ENCODE data around the gene ADAMTS9. TPM values are rescaled to one million over a fixed set of nuclear protein-coding genes. Genes with fewer than 3 reads are reported as not detected.

The ADAMTS9 gene
- total and polyA plus RNA-seq, 2 of the 13 experiments (the other 11 are each of a cell fraction or from before 2014, with no cell fraction given) = 0.02 to 0.09 TPM

DNA sequence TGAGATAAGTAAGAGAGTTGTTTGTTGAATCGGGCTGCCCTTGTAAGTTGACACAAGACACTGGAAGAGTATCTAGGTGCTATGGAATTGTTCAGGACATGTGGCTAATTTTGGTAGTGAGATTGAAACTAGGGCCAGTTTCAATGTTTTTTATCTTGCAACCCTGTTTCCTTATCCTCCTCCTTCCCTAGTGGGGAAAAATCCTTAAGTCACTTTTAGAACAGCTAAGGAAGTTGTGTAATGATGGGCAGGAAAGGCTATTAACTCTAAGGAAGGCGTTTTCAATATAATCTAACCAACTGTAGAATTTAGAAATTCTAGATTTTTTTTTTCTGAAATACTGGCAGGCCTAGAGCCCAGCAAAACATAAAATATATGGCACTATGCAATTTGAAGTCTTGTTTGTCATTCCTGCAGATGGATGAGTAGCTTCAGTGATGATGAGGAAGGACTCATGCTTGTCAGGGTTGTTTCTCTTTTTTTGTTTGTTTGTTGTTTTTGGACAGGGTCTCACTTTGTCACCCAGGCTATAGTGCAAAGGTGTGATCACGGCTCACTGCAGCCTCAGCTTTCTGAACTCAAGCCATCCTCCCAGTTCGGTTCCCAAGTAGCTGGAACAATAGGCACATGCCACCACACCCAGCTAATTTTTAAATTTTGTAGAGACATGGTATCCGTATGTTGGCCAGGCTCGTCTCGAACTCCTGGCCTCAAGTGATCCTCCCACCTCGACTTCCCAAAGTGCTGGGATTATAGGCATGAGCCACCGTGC, 27.6 kb upstream of the ADAMTS9 start:
- no TSS peak for BruUV-seq (replicated peaks)
- in situ Hi-C loops (cut with HindIII; ENCODE audit: extremely low pct_ligation_motif_present, low pct_unique_long_range_greater_than_20kb) = no loop called here
- CTCF ChIA-PET (ENCODE audit: low intra/inter-chr PET ratio, low total read pairs) = no interaction called here
- DNase-seq (ENCODE audit: low spot score) (no peak), ATAC-seq (no peak), FAIRE-seq (no peak)
- Histone ChIP-seq H4K20me1 (ENCODE audit: insufficient read depth, low read length) (no peaks in the 10 kb centered on the region), H3K9ac (ENCODE audit: insufficient read depth, low read depth, low read length) (no peak overlapping the region), H3K4me2 (ENCODE audit: low read depth, low read length) (no peak overlapping the region), H2AFZ (ENCODE audit: low read length) (no peak overlapping the region), H3K4me3 (replicated peaks in 1 of 3; ENCODE audit: insufficient read depth in 1 of 3, low read depth in 2 of 3, low read length in 3 of 3) (no peak overlapping the region), H3K4me1 (ENCODE audit: insufficient read depth, low read length) (no peaks in the 10 kb centered on the region), H3K36me3 (replicated peaks in 1 of 2; ENCODE audit: control insufficient read depth in 1 of 2, insufficient read depth in 2 of 2, low read length in 2 of 2) (no peaks in the 10 kb centered on the region), H3K27ac (ENCODE audit: extremely low read length, insufficient read depth, low read length) (no peak overlapping the region), H3K9me3 (ENCODE audit: low read length) (no peaks in the 10 kb centered on the region), H3K79me2 (ENCODE audit: insufficient read depth, low read length) (no peaks in the 10 kb centered on the region), H3K27me3 (ENCODE audit: control insufficient read depth in 1 of 2, insufficient read depth in 2 of 2, low read length in 2 of 2) (0 out of 5 replicates have a peak, but pooled peaks cover 0 to 2% of the 10 kb centered on the region in 2 experiments)
- WGBS (ENCODE audit: low lambda C conversion rate) = 21% methylated on average over 9 of the region's 9 CpGs
- POLR2A ChIA-PET = no interaction called here
- no peak for TF ChIP-seq NFIC (IDR thresholded peaks at IDR 0.05; ENCODE audit: low read length)
- no peak for TF ChIP-seq SP1 (IDR thresholded peaks at IDR 0.05)
- TF ChIP-seq SP1 (CRISPR knock-in tag; IDR thresholded peaks at IDR 0.05) = no peak
- TF ChIP-seq, protein P1, sequence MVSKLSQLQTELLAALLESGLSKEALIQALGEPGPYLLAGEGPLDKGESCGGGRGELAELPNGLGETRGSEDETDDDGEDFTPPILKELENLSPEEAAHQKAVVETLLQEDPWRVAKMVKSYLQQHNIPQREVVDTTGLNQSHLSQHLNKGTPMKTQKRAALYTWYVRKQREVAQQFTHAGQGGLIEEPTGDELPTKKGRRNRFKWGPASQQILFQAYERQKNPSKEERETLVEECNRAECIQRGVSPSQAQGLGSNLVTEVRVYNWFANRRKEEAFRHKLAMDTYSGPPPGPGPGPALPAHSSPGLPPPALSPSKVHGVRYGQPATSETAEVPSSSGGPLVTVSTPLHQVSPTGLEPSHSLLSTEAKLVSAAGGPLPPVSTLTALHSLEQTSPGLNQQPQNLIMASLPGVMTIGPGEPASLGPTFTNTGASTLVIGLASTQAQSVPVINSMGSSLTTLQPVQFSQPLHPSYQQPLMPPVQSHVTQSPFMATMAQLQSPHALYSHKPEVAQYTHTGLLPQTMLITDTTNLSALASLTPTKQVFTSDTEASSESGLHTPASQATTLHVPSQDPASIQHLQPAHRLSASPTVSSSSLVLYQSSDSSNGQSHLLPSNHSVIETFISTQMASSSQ (IDR thresholded peaks at IDR 0.05; ENCODE audit: low read depth) = no peak
- TF ChIP-seq, protein P1 (CRISPR knock-in tag; IDR thresholded peaks at IDR 0.05; ENCODE audit: borderline replicate concordance) = no peak
- TF ChIP-seq SP2 (CRISPR knock-in tag; IDR thresholded peaks at IDR 0.05) = no peak
- TF ChIP-seq, protein P2, sequence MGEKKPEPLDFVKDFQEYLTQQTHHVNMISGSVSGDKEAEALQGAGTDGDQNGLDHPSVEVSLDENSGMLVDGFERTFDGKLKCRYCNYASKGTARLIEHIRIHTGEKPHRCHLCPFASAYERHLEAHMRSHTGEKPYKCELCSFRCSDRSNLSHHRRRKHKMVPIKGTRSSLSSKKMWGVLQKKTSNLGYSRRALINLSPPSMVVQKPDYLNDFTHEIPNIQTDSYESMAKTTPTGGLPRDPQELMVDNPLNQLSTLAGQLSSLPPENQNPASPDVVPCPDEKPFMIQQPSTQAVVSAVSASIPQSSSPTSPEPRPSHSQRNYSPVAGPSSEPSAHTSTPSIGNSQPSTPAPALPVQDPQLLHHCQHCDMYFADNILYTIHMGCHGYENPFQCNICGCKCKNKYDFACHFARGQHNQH (CRISPR knock-in tag; IDR thresholded peaks at IDR 0.05) = no peak
- TF ChIP-seq ZNF331 (CRISPR knock-in tag; IDR thresholded peaks at IDR 0.05) = no peak
- no peak for TF ChIP-seq GTF3A (CRISPR knock-in tag; conservative IDR thresholded peaks at IDR 0.05)
- TF ChIP-seq ZBTB8A (CRISPR knock-in tag; IDR thresholded peaks at IDR 0.05; ENCODE audit: borderline replicate concordance, low read depth) = no peak
- no peak for TF ChIP-seq TRIM24 (CRISPR knock-in tag; IDR thresholded peaks at IDR 0.05)
- TF ChIP-seq, protein P3, sequence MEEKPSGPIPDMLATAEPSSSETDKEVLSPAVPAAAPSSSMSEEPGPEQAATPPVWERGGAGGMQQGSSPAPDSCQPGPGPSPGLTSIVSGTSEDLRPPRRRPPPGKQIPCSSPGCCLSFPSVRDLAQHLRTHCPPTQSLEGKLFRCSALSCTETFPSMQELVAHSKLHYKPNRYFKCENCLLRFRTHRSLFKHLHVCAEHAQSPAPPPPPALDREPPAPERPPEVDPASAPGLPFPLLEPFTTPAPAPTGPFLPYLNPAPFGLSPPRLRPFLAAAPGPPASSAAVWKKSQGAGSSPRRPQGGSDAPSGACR (CRISPR knock-in tag; IDR thresholded peaks at IDR 0.05) = no peak
- TF ChIP-seq PCBP1 (IDR thresholded peaks at IDR 0.05; ENCODE audit: borderline replicate concordance, low read depth, low read length) = no peak
- TF ChIP-seq, protein P4, sequence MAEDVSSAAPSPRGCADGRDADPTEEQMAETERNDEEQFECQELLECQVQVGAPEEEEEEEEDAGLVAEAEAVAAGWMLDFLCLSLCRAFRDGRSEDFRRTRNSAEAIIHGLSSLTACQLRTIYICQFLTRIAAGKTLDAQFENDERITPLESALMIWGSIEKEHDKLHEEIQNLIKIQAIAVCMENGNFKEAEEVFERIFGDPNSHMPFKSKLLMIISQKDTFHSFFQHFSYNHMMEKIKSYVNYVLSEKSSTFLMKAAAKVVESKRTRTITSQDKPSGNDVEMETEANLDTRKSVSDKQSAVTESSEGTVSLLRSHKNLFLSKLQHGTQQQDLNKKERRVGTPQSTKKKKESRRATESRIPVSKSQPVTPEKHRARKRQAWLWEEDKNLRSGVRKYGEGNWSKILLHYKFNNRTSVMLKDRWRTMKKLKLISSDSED (CRISPR knock-in tag; IDR thresholded peaks at IDR 0.05) = no peak
- TF ChIP-seq, protein P5, sequence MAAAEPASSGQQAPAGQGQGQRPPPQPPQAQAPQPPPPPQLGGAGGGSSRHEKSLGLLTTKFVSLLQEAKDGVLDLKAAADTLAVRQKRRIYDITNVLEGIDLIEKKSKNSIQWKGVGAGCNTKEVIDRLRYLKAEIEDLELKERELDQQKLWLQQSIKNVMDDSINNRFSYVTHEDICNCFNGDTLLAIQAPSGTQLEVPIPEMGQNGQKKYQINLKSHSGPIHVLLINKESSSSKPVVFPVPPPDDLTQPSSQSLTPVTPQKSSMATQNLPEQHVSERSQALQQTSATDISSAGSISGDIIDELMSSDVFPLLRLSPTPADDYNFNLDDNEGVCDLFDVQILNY (CRISPR knock-in tag; conservative IDR thresholded peaks at IDR 0.05) = no peak
- no peak for TF ChIP-seq ZFY (CRISPR knock-in tag; IDR thresholded peaks at IDR 0.05)
- TF ChIP-seq CCAR2 (optimal IDR thresholded peaks at IDR 0.05; ENCODE audit: low read depth, low read length) = no peak
- intact Hi-C loops (cut with micrococcal nuclease; ENCODE audit: unreplicated experiment) = no loop called here
